Transverse colon (tissue), 3 donors: ENCODE results near the gene ATP6V1B1.

Experiments
- EP300 ChIP-seq: sonication (generic); formaldehyde crosslinking; IDR thresholded peaks from one replicate; pipeline ENCODE4 v1.6.1; 2017; ENCODE audit warnings: antibody characterized with exemption, low read depth
- POLR2A ChIP-seq: fragments of 450-650 bp; IDR thresholded peaks from one replicate; pipeline ENCODE4 v1.6.1; 2016; ENCODE audit warnings: antibody characterized with exemption, mild to moderate bottlenecking, moderate library complexity
- TF ChIP-seq, protein P1 (sequence below), 5 experiments: fragments of 200-600 bp in 3 of 5; fragments of 450-650 bp in 2 of 5; sonication (generic) in 3 of 5; IDR thresholded peaks; 1 replicate in 2 of 5; 2 replicates in 3 of 5; pipeline ENCODE4 v1.5.1; 2016 to 2017; ENCODE audit warnings: antibody characterized with exemption in 5 of 5, inconsistent platforms in 3 of 5, mild to moderate bottlenecking in 2 of 5, moderate library complexity in 1 of 5

DNA sequence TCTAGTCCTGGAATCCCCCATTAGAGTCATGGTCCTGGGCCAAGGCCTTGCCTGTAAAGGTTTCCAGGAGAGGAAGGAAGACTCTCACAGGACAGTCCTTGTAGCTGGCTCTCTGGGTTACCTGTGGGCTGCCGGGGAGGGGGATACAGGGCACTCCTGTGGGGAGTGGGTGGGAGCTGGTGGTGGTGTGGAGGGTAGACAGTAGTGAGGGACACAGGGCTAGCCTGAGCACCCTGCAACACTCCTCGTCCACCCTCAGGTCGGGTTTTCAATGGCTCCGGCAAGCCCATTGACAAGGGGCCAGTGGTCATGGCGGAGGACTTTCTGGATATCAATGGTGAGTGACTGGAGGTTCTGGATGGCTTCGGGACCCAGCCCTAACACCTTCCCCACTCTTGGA, 23.1 kb downstream of the ATP6V1B1 start:
- TF ChIP-seq EP300 (no peak), POLR2A (no peak)
- TF ChIP-seq, protein P1, sequence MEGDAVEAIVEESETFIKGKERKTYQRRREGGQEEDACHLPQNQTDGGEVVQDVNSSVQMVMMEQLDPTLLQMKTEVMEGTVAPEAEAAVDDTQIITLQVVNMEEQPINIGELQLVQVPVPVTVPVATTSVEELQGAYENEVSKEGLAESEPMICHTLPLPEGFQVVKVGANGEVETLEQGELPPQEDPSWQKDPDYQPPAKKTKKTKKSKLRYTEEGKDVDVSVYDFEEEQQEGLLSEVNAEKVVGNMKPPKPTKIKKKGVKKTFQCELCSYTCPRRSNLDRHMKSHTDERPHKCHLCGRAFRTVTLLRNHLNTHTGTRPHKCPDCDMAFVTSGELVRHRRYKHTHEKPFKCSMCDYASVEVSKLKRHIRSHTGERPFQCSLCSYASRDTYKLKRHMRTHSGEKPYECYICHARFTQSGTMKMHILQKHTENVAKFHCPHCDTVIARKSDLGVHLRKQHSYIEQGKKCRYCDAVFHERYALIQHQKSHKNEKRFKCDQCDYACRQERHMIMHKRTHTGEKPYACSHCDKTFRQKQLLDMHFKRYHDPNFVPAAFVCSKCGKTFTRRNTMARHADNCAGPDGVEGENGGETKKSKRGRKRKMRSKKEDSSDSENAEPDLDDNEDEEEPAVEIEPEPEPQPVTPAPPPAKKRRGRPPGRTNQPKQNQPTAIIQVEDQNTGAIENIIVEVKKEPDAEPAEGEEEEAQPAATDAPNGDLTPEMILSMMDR (IDR thresholded peaks at IDR 0.05): no peak
